ENCODE measurements around the gene LSS. TPM values are rescaled to one million over a fixed set of nuclear protein-coding genes. Genes with fewer than 3 reads are reported as not detected.
A peak's percentile ranks its signal among the peaks of the same experiment; 100 is the strongest.
"Not testable (repeated sequence)": the region's sequence is repeated elsewhere in the genome, so short reads cannot be mapped to it uniquely, and the experiment has no call there.

LSS gene
- total RNA-seq, 1 donor from 2014 or later = 52.0 TPM

DNA sequence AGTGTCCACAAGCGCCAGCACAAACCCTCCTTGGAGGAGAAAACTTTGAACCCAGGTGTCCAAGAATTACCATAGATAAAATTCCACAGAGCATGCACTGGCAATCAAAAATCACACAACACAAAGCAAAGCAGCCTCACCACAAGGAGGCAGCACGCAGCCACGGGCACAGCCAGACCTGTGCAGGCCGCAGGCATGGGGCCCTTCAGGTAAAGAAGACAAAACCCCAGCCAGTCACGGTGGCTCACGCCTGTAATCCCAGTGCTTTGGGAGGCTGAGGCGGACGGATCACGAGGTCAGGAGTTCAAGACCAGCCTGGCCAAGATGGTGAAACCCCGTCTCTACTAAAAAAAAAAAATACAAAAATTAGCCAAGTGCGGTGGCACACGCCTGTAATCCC lies 81.1 kb downstream of the LSS start:
- intact Hi-C loops (cut with micrococcal nuclease) = not testable (repeated sequence)

GRCh38 chr21:46146856-46147255 lies 81.7 kb downstream of the LSS start:
- TF ChIP-seq CTCF (IDR thresholded peaks at IDR 0.05; ENCODE audit: borderline replicate concordance) = no peak
- no peak for DNase-seq
- Histone ChIP-seq H3K9me3 (replicated peaks) (no peaks in the 10 kb centered on the region), H3K27me3 (ENCODE audit: low read depth) (no peaks in the 10 kb centered on the region), H3K36me3 (no peaks in the 10 kb centered on the region), H3K27ac (replicated peaks) (no peak overlapping the region), H3K4me1 (peaks cover 10% of the 10 kb centered on the region), H3K4me3 (no peak overlapping the region)
- intact Hi-C loops (cut with micrococcal nuclease) = no loop called here

More for the DNA sequence above, 81.1 kb downstream of the LSS start:
- H3K4me1 ChIP-seq = peaks cover 11% of the 10 kb centered on the region
- TF ChIP-seq CTCF (IDR thresholded peaks at IDR 0.05; ENCODE audit: borderline replicate concordance) = peak; percentile 62
- H3K9me3 ChIP-seq (replicated peaks); H3K27me3 ChIP-seq (ENCODE audit: low read depth); DNase-seq; H3K27ac ChIP-seq (replicated peaks); H3K4me3 ChIP-seq; H3K36me3 ChIP-seq: not testable (repeated sequence)

DNA sequence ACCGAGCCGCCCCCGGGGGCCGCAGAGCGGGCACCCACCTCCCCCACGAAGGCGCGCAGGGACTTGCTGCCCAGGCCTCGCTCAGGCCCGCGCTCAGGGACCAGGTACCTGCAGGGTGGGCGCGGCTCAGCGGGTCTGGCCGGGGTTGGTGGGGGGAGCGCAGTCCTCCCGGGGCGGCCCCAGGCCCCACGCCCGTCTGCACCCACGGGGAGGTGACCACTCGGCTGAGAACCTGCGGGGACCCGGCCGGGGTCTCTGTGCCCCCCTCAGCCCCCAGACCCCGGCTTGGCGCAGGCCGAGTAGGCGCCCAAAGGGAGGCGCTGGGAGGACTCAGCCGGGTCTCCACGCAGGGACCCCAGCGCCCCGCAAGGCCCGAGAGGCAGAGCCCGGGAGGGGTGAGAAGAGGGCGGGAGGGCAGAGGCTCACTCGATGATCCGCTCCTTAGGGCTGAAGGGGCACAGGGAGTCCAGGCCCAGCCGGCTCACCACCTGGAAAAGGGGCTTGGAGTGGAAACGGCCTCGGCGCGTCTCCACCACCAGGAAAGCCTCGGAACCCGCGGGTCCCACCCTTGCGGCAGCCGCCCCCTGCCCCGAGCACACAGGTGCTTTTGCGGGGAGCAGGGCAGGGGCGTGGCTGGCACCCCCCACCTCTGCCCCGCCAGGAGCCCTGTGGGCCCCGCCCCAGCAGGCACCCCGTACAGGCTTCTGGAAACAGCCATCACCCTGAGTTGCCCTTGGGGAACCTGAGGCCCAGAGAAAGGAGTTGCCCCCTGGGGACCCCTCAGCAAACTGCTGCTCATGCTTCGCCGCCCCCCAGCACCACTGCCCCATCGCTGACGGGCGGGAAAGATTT lies 82.5 kb downstream of the LSS start:
- H3K36me3 ChIP-seq = no peaks in the 10 kb centered on the region
- H3K4me3 ChIP-seq = no peak overlapping the region
- no peaks in the 10 kb centered on the region for H3K9me3 ChIP-seq (replicated peaks)
- peaks cover 10% of the 10 kb centered on the region for H3K4me1 ChIP-seq
- no peak for DNase-seq
- no peak overlapping the region for H3K27ac ChIP-seq (replicated peaks)
- no peak for TF ChIP-seq CTCF (IDR thresholded peaks at IDR 0.05; ENCODE audit: borderline replicate concordance)
- intact Hi-C loops (cut with micrococcal nuclease) = no loop called here
- no peaks in the 10 kb centered on the region for H3K27me3 ChIP-seq (ENCODE audit: low read depth)

DNA sequence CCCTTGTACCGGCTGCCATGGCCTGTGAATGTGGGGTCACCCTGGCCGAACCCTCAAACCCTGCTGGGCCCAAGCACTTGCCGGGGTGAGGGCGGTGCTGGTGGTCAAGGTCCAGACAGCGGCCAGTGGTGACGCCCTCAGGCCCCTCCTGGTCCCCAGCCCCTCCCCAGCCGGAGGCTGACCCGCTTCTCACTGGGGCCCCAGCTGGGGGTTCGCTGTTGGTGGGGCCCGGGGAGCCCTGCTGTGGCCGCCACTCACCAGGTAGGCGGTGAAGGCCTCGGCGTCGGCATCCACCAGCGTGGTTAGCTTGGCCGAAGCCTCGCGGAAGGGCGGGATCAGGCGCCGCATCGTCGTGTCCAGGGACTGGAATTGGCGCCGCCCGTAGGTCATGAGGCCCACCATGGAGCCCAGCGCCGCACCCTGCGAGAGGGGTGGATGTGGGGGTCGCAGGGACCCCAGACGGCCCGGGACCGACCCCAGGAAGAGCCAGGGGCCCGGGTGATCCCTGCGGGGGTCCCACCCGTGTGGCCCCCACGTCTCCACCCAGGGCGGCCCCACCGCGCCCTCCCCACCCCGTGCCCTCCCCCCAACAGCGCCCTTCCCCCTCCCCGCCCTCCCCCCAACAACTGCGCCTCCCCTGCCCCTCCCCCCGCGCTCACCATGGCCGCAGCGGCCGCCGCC lies 83.3 kb downstream of the LSS start:
- no peak for DNase-seq

More for the DNA sequence above, 83.3 kb downstream of the LSS start:
- TF ChIP-seq CTCF (IDR thresholded peaks at IDR 0.05; ENCODE audit: borderline replicate concordance) = no peak
- Histone ChIP-seq H3K27me3 (ENCODE audit: low read depth) (no peaks in the 10 kb centered on the region), H3K27ac (replicated peaks) (no peak overlapping the region), H3K4me1 (peaks cover 10% of the 10 kb centered on the region), H3K9me3 (replicated peaks) (no peaks in the 10 kb centered on the region), H3K4me3 (no peak overlapping the region), H3K36me3 (no peaks in the 10 kb centered on the region)
- intact Hi-C loops (cut with micrococcal nuclease) = no loop called here
